GM12801 (cell line): ENCODE measurements around the gene MMP20.

Experiments used
- CTCF ChIP-seq: IDR thresholded peaks from one replicate; pipeline ENCODE4 v1.5.1; 2011; ENCODE audit warnings: control low read depth; ENCODE audit not compliant: insufficient read length; ENCODE audit errors: extremely low read depth

MMP20 gene

GRCh38 chr11:102580185-102580951, 44.8 kb downstream of the MMP20 start:
- no peak for TF ChIP-seq CTCF

- no peak for TF ChIP-seq CTCF
These were observed 47.4 kb downstream of the MMP20 start for GRCh38 chr11:102577723-102578122.

GRCh38 chr11:102577182-102577581, 48.0 kb downstream of the MMP20 start:
- no peak for TF ChIP-seq CTCF

- TF ChIP-seq CTCF, result no peak
These were observed 48.8 kb downstream of the MMP20 start for GRCh38 chr11:102576350-102576749.

- no peak for TF ChIP-seq CTCF
These were observed 50.1 kb downstream of the MMP20 start for GRCh38 chr11:102575012-102575411.

GRCh38 chr11:102573851-102574250, 51.3 kb downstream of the MMP20 start:
- TF ChIP-seq CTCF, result no peak

GRCh38 chr11:102572554-102573220, 52.4 kb downstream of the MMP20 start:
- TF ChIP-seq CTCF, result no peak
